ENCODE measurements around the gene KCNG4.

DNA sequence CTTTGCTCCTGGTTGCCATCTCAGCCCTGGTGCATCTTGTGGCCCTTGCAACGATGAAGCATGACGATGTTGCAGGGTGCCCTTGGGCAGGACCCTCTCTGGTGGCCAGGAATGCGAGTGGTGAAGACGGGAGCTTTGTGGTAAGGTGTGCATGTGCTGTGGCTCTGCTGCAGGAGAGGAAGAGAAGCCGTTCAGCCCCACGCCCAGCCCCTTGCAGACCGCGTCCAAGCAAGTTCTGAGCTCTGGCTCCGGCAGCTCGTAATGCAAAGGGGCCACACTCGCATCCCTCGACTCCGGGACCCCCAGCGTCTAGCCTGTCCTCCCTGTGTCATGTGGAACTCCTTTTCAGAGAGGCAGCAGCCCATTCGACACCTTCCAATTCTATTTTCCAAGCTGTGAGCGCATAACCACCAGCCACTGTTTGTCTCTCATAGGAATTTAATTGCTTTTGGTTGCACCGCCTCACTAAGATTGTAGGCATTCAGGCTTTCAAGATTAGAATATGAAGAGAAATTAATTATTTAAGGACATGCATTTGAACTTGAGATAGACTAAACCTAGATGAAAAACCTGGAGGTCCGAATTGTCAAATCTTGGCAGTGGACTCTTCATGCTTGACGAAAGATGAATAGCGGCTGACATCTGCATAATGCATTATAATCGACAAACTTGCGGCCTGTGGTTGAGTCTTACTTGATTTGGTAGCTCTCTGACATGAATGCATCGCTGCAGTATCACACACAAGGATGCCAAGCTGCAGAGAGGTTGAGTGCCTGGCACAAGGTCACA, 21.1 kb upstream of the KCNG4 start:
- TF ChIP-seq YY1 (IDR thresholded peaks at IDR 0.05; ENCODE audit: extremely low read depth, insufficient replicate concordance, low read depth, low read length) (no peak), EZH2 (IDR thresholded peaks at IDR 0.05) (no peak), SIN3A (IDR thresholded peaks at IDR 0.05; ENCODE audit: low read depth) (no peak), POLR2A (IDR thresholded peaks at IDR 0.05; ENCODE audit: borderline replicate concordance, extremely low read depth, insufficient read depth, insufficient read length) (no peak), ZFX (IDR thresholded peaks at IDR 0.05) (no peak), SP1 (IDR thresholded peaks at IDR 0.05; ENCODE audit: low read depth) (no peak), RAD21 (IDR thresholded peaks at IDR 0.05; ENCODE audit: low read depth) (no peak), JUND (IDR thresholded peaks at IDR 0.05) (no peak), POLR2AphosphoS5 (IDR thresholded peaks at IDR 0.05; ENCODE audit: low read depth, low read length) (no peak)
- TF ChIP-seq, protein P1, sequence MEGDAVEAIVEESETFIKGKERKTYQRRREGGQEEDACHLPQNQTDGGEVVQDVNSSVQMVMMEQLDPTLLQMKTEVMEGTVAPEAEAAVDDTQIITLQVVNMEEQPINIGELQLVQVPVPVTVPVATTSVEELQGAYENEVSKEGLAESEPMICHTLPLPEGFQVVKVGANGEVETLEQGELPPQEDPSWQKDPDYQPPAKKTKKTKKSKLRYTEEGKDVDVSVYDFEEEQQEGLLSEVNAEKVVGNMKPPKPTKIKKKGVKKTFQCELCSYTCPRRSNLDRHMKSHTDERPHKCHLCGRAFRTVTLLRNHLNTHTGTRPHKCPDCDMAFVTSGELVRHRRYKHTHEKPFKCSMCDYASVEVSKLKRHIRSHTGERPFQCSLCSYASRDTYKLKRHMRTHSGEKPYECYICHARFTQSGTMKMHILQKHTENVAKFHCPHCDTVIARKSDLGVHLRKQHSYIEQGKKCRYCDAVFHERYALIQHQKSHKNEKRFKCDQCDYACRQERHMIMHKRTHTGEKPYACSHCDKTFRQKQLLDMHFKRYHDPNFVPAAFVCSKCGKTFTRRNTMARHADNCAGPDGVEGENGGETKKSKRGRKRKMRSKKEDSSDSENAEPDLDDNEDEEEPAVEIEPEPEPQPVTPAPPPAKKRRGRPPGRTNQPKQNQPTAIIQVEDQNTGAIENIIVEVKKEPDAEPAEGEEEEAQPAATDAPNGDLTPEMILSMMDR (IDR thresholded peaks at IDR 0.05 in 2 of 3, conservative IDR thresholded peaks at IDR 0.05 in 1 of 3; ENCODE audit: borderline replicate concordance in 1 of 3, insufficient read depth in 1 of 3, low read depth in 2 of 3, low read length in 2 of 3) = no peak
- TF ChIP-seq, protein P2, sequence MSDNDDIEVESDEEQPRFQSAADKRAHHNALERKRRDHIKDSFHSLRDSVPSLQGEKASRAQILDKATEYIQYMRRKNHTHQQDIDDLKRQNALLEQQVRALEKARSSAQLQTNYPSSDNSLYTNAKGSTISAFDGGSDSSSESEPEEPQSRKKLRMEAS (IDR thresholded peaks at IDR 0.05) = no peak
- TF ChIP-seq, protein P3, sequence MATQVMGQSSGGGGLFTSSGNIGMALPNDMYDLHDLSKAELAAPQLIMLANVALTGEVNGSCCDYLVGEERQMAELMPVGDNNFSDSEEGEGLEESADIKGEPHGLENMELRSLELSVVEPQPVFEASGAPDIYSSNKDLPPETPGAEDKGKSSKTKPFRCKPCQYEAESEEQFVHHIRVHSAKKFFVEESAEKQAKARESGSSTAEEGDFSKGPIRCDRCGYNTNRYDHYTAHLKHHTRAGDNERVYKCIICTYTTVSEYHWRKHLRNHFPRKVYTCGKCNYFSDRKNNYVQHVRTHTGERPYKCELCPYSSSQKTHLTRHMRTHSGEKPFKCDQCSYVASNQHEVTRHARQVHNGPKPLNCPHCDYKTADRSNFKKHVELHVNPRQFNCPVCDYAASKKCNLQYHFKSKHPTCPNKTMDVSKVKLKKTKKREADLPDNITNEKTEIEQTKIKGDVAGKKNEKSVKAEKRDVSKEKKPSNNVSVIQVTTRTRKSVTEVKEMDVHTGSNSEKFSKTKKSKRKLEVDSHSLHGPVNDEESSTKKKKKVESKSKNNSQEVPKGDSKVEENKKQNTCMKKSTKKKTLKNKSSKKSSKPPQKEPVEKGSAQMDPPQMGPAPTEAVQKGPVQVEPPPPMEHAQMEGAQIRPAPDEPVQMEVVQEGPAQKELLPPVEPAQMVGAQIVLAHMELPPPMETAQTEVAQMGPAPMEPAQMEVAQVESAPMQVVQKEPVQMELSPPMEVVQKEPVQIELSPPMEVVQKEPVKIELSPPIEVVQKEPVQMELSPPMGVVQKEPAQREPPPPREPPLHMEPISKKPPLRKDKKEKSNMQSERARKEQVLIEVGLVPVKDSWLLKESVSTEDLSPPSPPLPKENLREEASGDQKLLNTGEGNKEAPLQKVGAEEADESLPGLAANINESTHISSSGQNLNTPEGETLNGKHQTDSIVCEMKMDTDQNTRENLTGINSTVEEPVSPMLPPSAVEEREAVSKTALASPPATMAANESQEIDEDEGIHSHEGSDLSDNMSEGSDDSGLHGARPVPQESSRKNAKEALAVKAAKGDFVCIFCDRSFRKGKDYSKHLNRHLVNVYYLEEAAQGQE (IDR thresholded peaks at IDR 0.05; ENCODE audit: low read depth) = no peak
- TF ChIP-seq, protein P4, sequence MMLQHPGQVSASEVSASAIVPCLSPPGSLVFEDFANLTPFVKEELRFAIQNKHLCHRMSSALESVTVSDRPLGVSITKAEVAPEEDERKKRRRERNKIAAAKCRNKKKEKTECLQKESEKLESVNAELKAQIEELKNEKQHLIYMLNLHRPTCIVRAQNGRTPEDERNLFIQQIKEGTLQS (IDR thresholded peaks at IDR 0.05) = no peak

Measured in HCT116 (cell line).